ENCODE data around the gene MEX3A. TPM values are rescaled to one million over a fixed set of nuclear protein-coding genes. Genes with fewer than 3 reads are reported as not detected.

Gene MEX3A
- total and polyA plus RNA-seq, 2 of the 8 experiments (the other 6 are each of a cell fraction or from before 2014, with no cell fraction given), result 34.1 to 52.4 TPM

- CTCF ChIA-PET (ENCODE audit: partially characterized antibody), result interaction anchor here (0.8 to 42.4 kb wide), 32 partner anchors 8 to 187 kb away, joined by 3 to 1994 read pairs (median 6); partner anchors contain the start of genes BGLAP, LMNA, MEX3A and PAQR6
- no peaks in the 10 kb centered on the region for H3K79me2 ChIP-seq (ENCODE audit: control insufficient read depth in 1 of 2, insufficient read depth in 2 of 2, low read length in 2 of 2)
- H3K9ac ChIP-seq (replicated peaks in 1 of 4; ENCODE audit: extremely low read depth in 1 of 4, low read depth in 3 of 4, low read length in 3 of 4), result no peak overlapping the region
Observed at GRCh38 chr1:156130578-156130942, 48.3 kb upstream of the MEX3A start.

More at GRCh38 chr1:156130578-156130942, 48.3 kb upstream of the MEX3A start:
- H2BK12ac ChIP-seq (ENCODE audit: low read depth, low read length), result peak overlapping the region; percentile 46; the same call in 1 of the 2 replicates
- no peaks in the 10 kb centered on the region for H3K79me1 ChIP-seq (ENCODE audit: low read depth, low read length)
- H3K36me3 ChIP-seq (ENCODE audit: control insufficient read depth in 2 of 4, insufficient read depth in 4 of 4, low read length in 3 of 4), result peaks cover 8 to 11% (median 10%) of the 10 kb centered on the region in 4 experiments; a peak in 5 of 8 replicates
- no peak overlapping the region for H3K14ac ChIP-seq (ENCODE audit: insufficient read length)
- POLR2A ChIA-PET (ENCODE audit: partially characterized antibody), result interaction anchor here (1.0 to 28.0 kb wide), 8 partner anchors 9 to 147 kb away, joined by 3 to 763 read pairs (median 5); partner anchors contain the start of genes LMNA, MEX3A and PMF1
- no peaks in the 10 kb centered on the region for H3K27me3 ChIP-seq (replicated peaks in 1 of 4; ENCODE audit: control insufficient read depth in 3 of 4, extremely low read depth in 1 of 4, insufficient read depth in 3 of 4, low read length in 3 of 4)
- H3K4ac ChIP-seq (replicated peaks; ENCODE audit: insufficient read length, low read depth, low read length), result no peak overlapping the region
- FAIRE-seq, result no peak
- no peak overlapping the region for H2BK5ac ChIP-seq (ENCODE audit: low read depth, low read length)
- 79% methylated on average over 6 of the region's 6 CpGs; no CpG with 5 or more reads in 1 of the 2 experiments for WGBS, 2 experiments (ENCODE audit: extremely low coverage in 1 of 2, insufficient coverage in 1 of 2, insufficient read length in 1 of 2, insufficient replicate concordance in 2 of 2, low coverage in 1 of 2, low lambda C conversion rate in 2 of 2, missing lambda C conversion rate in 1 of 2)
- H2BK120ac ChIP-seq (replicated peaks; ENCODE audit: low read depth, low read length), result no peak overlapping the region
- H4K20me1 ChIP-seq (replicated peaks in 1 of 2; ENCODE audit: control insufficient read depth in 1 of 2, insufficient read depth in 2 of 2, low read length in 2 of 2), result no peaks in the 10 kb centered on the region
- H4K91ac ChIP-seq (replicated peaks; ENCODE audit: insufficient read length, low read length), result no peak overlapping the region
- H4K8ac ChIP-seq (ENCODE audit: extremely low read depth, insufficient read depth, low read length), result no peak overlapping the region
- no peak overlapping the region for H3K23ac ChIP-seq (ENCODE audit: insufficient read length)
- no peak for TF ChIP-seq ASH2L (IDR thresholded peaks at IDR 0.05; ENCODE audit: low read length)
- TF ChIP-seq SIRT6 (IDR thresholded peaks at IDR 0.05; ENCODE audit: low read length), result no peak
- 0 out of 4 replicates have a peak, but pooled peaks of 1 of the 2 experiments have one; percentile 10 for TF ChIP-seq SIN3A (conservative IDR thresholded peaks at IDR 0.05 in 1 of 2, IDR thresholded peaks at IDR 0.05 in 1 of 2; ENCODE audit: low read depth in 1 of 2, low read length in 2 of 2)
- H3K9me3 ChIP-seq (ENCODE audit: insufficient read depth in 2 of 2, low read depth in 1 of 2, low read length in 1 of 2), result no peaks in the 10 kb centered on the region
- no peak overlapping the region for H3K18ac ChIP-seq (ENCODE audit: extremely low read depth, low read length)
- no peak overlapping the region for H4K5ac ChIP-seq (ENCODE audit: insufficient read length, low read depth, low read length)
- no peaks in the 10 kb centered on the region for H3K23me2 ChIP-seq (ENCODE audit: low read depth, low read length)
- no peak overlapping the region for H3K4me2 ChIP-seq (ENCODE audit: insufficient read depth in 1 of 2, low read depth in 2 of 2, low read length in 2 of 2)
- no peak overlapping the region for H3K56ac ChIP-seq (replicated peaks; ENCODE audit: insufficient read length, low read depth, low read length)
- H2AFZ ChIP-seq (ENCODE audit: low read length), result no peak overlapping the region
- no peak overlapping the region for H3K27ac ChIP-seq (ENCODE audit: low read depth, low read length)
- no peak overlapping the region for H2BK20ac ChIP-seq (ENCODE audit: low read length)
- H3K4me3 ChIP-seq (ENCODE audit: extremely low read depth in 1 of 4, insufficient read depth in 2 of 4, low read depth in 3 of 4, low read length in 4 of 4), result no peak overlapping the region
- DNase-seq (ENCODE audit: low read depth in 1 of 2, low spot score in 2 of 2), result no peak
- H2BK15ac ChIP-seq (ENCODE audit: low read length), result no peak overlapping the region; the same call in 1 of the 2 replicates
- H2AK5ac ChIP-seq (ENCODE audit: low read depth, low read length), result no peak overlapping the region
- H3K4me1 ChIP-seq (replicated peaks in 1 of 4; ENCODE audit: control insufficient read depth in 3 of 4, insufficient read depth in 4 of 4, low read length in 3 of 4), result peaks cover 4 to 21% (median 10%) of the 10 kb centered on the region in 4 experiments

Measured in H1 (cell line).